Measurements from ENCODE around the gene ACTR1B.
"Not testable (repeated sequence)": the region's sequence is repeated elsewhere in the genome, so short reads cannot be mapped to it uniquely, and the experiment has no call there.

Gene ACTR1B

GRCh38 chr2:97663962-97664635 is at the start of gene ACTR1B:
Gene ACTR1B, minus strand, starts transcription at chr2:97664044. Its CDS starts 154 bp downstream, at chr2:97663890.
- DNase-seq, result peak; percentile 99

- peak; percentile 49 for DNase-seq
Measured at GRCh38 chr2:97712693-97713295, 49.0 kb upstream of the ACTR1B start.

DNA sequence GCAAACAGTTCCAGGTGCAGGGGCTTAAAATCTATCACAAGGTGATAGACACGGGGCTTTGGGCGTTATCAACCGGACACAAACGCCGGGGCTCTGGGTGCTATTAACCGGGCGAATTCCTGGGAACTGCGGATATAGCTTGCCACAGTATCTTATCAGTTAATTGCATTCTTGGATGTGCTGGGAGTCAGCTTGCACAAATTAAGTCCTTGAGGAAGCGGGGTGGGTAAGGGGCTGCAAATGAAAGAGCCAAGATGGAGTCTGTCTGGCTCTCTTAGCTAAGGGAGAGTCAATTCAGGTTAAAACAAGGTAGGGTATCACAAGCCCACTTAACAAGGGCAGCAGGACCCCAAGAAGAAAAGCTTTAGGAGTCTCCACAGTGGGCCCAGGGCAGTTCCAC is 48.3 kb upstream of the ACTR1B start:
- not testable (repeated sequence) for DNase-seq

DNA sequence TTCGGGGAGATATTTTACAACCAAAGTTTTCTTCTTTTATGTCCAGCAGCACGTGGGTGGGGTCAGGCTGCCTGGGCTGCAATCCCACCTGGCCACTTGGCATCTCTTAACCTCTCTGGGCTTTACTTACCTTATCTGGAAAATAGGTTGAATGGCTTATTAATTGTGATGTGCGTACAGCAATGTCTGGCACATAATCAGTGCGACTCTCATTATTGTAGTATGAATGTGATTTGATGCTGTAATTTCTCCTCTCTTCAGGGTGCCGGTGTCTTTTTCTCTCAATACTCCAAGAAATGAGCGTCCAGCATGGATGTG is 47.5 kb upstream of the ACTR1B start:
- DNase-seq, result no peak

DNA sequence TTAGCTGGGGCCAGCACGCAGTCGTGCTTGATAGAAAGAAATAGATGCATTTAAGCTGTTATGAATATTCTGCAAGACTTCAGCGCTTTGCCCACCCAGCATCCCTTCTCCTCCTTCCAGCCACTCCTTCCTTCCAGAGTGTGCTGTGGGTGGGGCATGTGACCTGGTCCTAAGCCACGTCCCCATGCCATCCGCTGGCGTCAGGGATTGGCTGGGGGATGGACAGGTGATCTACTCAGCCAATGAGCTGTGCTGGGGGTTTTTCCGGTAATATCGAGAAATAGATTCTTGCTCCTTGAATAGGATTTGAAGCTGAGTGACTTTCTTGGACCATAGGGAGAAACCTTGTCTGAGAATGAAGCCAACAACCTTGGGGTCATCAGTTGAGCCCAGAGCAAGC is 44.8 kb upstream of the ACTR1B start:
- DNase-seq, result no peak

- DNase-seq, result no peak
Measured at GRCh38 chr2:97708048-97708380, 44.2 kb upstream of the ACTR1B start.

- DNase-seq, result no peak
Measured at GRCh38 chr2:97707362-97708047, 43.7 kb upstream of the ACTR1B start.

- no peak for DNase-seq
Measured at GRCh38 chr2:97706708-97707345, 43.0 kb upstream of the ACTR1B start.

GRCh38 chr2:97706112-97706511 is 42.3 kb upstream of the ACTR1B start:
- no peak for DNase-seq

- no peak for DNase-seq
Measured at GRCh38 chr2:97704989-97705388, 41.1 kb upstream of the ACTR1B start.

- DNase-seq, result no peak
Measured at GRCh38 chr2:97703741-97704140, 39.9 kb upstream of the ACTR1B start.

GRCh38 chr2:97702731-97703470 is 39.1 kb upstream of the ACTR1B start:
- DNase-seq, result no peak

DNA sequence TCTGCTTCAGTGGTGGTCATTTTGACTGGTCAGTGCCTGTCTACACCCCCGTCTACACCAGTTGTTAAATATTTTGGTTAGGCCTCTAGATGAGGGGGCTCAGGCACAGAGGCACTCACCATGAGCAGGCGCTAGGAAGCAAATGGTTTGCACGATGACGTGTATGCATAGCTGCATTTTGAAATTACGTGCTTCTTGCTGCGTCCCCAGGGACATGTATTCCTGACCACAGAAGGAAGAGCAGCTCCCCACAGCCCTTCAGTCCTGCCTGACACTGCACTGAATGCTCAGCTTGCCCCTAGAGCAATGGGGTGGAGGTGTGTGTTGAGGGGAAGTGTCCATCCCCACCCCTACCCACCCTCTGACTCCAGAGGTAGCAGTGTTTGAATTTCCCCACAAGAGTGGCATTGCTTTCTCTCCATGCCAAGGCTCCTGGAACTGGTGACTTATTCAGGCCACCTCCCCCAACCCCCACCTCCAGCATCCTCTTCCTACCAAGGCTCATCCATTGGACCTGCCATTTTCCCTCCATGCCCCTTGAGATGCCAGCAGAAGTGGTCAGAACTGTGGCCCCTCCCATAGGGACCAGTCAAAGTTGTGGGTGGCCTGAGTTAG is 38.1 kb upstream of the ACTR1B start:
- DNase-seq, result no peak

GRCh38 chr2:97701186-97701585 is 37.3 kb upstream of the ACTR1B start:
- DNase-seq, result no peak

GRCh38 chr2:97699765-97700444 is 36.1 kb upstream of the ACTR1B start:
- DNase-seq, result peak; percentile 76

DNA sequence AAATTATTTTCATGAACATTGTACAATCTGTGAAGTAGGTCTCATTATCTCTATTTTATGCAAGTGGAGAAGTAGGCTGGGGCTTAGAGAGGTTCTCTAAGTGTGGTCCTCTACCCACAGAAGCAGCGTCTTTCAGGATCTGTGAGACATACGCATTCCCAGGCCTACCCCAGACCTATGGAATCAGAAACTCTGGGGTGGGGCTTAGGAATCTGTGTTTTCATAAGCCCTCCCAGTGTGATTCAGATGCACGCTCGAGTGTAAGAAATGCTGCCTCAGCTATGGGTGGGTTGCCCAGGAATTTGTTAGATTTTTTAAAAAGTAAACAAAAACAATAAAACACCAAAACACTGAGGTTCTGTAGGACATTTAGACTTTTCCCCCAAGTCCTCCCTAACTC is 34.7 kb upstream of the ACTR1B start:
- no peak for DNase-seq

GRCh38 chr2:97697252-97698235 is 33.7 kb upstream of the ACTR1B start:
- DNase-seq, result peak; percentile 93

DNA sequence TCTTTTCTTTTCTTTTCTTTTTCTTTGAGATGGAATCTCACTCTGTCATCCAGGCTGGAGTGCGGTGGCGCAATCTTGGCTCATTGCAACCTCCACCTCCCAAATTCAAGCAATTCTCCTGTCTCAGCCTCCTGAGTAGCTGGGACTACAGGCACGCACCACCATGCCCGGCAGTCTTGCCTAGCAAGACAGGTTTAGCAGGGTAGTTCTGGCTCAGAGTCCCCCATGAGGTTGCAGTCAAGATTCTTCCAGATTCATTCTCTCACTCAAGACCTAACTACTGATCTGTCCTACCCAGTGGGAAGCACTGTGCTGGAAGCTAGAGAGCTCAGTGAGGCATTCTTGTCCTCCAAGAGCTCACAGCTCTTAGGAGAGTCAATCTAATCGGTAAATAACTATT is 31.9 kb upstream of the ACTR1B start:
- DNase-seq, result no peak

GRCh38 chr2:97693476-97693875 is 29.6 kb upstream of the ACTR1B start:
- DNase-seq, result no peak

DNA sequence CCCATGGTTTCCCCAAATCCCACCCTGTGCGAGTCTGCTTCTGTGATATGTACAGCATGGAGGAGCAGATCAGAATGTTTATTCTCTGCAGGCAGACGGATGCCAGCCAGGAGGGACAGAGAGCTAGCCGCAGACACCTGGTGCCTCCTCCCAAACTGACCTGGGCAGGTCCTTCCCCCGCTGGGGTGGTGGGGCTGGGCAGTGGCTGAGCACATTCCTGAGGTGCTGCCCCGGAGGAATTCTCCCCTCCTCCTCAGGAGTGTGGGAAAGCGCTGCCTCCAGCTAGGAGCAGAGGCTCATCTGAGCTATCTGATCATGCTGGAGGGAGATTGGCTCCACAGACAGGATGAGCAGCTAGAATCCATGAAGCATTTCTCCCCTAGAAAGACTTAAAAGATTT is 27.3 kb upstream of the ACTR1B start:
- no peak for DNase-seq
